Measurements from ENCODE around the gene KLRD1. TPM values are rescaled to one million over a fixed set of nuclear protein-coding genes. Genes with fewer than 3 reads are reported as not detected.

Gene KLRD1
- total RNA-seq, 6 experiments from 2014 or later: 0.68 to 2.3 (median 1.1) TPM

DNA sequence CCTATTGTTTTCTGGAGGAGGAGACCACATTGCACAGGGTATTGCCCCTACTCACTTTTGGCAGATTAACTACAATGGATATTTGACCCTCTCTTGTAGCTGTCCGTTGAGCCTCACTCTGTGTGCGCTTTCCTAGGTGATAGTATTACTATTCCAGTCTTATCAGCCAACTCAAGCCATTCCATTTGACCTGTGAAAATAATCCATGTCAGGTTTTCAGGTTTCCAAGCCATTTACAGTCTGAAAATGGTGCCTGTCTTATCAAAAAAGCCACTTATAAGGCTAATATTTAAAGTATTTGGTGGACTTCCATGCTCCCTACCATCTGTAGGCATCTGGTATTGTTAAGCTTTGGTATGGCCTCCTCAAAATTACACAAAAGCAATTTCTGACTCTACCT is 29.6 kb upstream of the KLRD1 start:
- intact Hi-C loops (cut with DNase I): no loop called here
- Histone ChIP-seq H3K27ac (no peak overlapping the region), H3K9me3 (no peaks in the 10 kb centered on the region), H3K27me3 (no peaks in the 10 kb centered on the region), H3K36me3 (no peaks in the 10 kb centered on the region), H3K4me1 (no peaks in the 10 kb centered on the region), H3K4me3 (no peak overlapping the region)
- DNase-seq: no peak
- no peak for ATAC-seq
- TF ChIP-seq POLR2A (IDR thresholded peaks at IDR 0.05): no peak
- TF ChIP-seq, protein P1, sequence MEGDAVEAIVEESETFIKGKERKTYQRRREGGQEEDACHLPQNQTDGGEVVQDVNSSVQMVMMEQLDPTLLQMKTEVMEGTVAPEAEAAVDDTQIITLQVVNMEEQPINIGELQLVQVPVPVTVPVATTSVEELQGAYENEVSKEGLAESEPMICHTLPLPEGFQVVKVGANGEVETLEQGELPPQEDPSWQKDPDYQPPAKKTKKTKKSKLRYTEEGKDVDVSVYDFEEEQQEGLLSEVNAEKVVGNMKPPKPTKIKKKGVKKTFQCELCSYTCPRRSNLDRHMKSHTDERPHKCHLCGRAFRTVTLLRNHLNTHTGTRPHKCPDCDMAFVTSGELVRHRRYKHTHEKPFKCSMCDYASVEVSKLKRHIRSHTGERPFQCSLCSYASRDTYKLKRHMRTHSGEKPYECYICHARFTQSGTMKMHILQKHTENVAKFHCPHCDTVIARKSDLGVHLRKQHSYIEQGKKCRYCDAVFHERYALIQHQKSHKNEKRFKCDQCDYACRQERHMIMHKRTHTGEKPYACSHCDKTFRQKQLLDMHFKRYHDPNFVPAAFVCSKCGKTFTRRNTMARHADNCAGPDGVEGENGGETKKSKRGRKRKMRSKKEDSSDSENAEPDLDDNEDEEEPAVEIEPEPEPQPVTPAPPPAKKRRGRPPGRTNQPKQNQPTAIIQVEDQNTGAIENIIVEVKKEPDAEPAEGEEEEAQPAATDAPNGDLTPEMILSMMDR (IDR thresholded peaks at IDR 0.05): no peak
- 83% methylated on average over 2 of the region's 2 CpGs for WGBS (ENCODE audit: insufficient coverage, low coverage, low lambda C conversion rate, missing lambda C conversion rate)

DNA sequence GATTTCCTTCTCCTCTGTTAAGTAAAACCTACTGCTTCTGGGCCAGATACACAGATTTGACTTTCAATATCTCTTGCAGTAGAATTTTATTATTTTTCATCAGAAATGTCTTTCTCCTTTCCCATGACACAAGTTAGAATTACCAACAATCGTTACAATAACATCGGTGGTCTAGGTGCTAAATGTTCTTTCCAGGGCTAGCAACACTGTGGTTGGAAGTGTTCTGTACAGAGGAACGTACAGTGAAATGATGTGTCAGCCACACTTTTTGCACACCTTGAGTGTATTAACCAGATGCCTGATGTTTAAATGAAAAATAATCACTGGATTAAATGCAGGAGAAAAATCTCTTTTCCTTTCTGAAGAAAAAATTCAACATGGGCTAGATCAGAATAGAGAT is 27.7 kb upstream of the KLRD1 start:
- H3K4me3 ChIP-seq: no peak overlapping the region
- intact Hi-C loops (cut with DNase I): no loop called here
- DNase-seq (no peak), ATAC-seq (no peak)
- H3K4me1 ChIP-seq: no peaks in the 10 kb centered on the region
- no peaks in the 10 kb centered on the region for H3K36me3 ChIP-seq
- WGBS (ENCODE audit: insufficient coverage, low coverage, low lambda C conversion rate, missing lambda C conversion rate): 79% methylated on average over 3 of the region's 3 CpGs
- H3K9me3 ChIP-seq: no peaks in the 10 kb centered on the region
- no peaks in the 10 kb centered on the region for H3K27me3 ChIP-seq
- TF ChIP-seq POLR2A (IDR thresholded peaks at IDR 0.05): no peak
- TF ChIP-seq, protein P1 (IDR thresholded peaks at IDR 0.05): no peak
- H3K27ac ChIP-seq: no peak overlapping the region

DNA sequence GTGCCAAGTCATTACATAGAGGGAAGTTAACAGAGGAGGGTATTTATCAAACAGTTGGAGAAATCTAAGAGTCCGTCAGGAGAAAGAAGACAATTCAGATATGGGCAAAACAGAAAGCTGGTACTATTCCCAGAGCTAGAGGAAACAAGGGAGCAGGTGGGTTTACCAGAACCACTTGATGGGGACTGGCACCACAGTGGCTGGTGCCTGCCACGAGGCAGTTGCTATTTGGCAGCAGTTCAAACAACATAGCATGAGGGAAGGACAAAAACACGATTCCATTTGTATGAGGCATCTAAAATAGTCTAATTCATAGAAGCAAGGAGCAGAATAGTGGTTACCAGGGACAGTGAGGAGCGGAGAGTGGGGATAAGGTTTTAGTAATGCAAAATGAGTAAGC is 24.6 kb upstream of the KLRD1 start:
- H3K27ac ChIP-seq: no peak overlapping the region
- intact Hi-C loops (cut with DNase I): no loop called here
- TF ChIP-seq POLR2A (IDR thresholded peaks at IDR 0.05): no peak
- TF ChIP-seq, protein P1 (IDR thresholded peaks at IDR 0.05): no peak
- ATAC-seq (no peak), DNase-seq (no peak)
- no peaks in the 10 kb centered on the region for H3K27me3 ChIP-seq
- H3K36me3 ChIP-seq: no peaks in the 10 kb centered on the region
- no peak overlapping the region for H3K4me3 ChIP-seq
- no peaks in the 10 kb centered on the region for H3K4me1 ChIP-seq
- WGBS (ENCODE audit: insufficient coverage, low coverage, low lambda C conversion rate, missing lambda C conversion rate): 38% methylated on average over 4 of the region's 4 CpGs
- no peaks in the 10 kb centered on the region for H3K9me3 ChIP-seq

DNA sequence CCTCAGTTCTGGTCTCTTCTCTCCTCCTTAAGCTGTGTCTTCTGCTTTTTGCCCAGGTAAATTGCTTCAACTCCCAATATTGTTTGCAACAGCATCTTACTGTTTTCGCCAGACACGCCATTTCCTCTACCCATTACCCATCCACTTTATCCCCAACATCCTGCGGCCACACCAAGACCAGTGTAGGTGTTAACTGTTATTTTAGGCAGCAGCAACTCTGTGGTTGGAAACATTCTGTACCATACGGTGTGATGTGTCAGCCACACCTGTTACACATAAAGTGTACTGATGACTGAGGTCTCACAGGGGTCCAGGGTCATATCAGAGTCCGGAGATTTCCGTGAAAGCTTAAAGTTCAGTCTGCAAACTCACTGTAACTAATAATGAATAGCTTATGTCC is 21.8 kb upstream of the KLRD1 start:
- DNase-seq (no peak), ATAC-seq (peak in 3 of 4 donors; percentile 18 to 54 (median 40))
- no peak overlapping the region for H3K4me3 ChIP-seq
- no peaks in the 10 kb centered on the region for H3K4me1 ChIP-seq
- H3K36me3 ChIP-seq: no peaks in the 10 kb centered on the region
- 64% methylated on average over 6 of the region's 6 CpGs for WGBS (ENCODE audit: insufficient coverage, low coverage, low lambda C conversion rate, missing lambda C conversion rate)
- H3K27me3 ChIP-seq: no peaks in the 10 kb centered on the region
- TF ChIP-seq POLR2A (IDR thresholded peaks at IDR 0.05): no peak
- TF ChIP-seq, protein P1 (IDR thresholded peaks at IDR 0.05): no peak
- intact Hi-C loops (cut with DNase I): no loop called here
- H3K9me3 ChIP-seq: no peaks in the 10 kb centered on the region
- no peak overlapping the region for H3K27ac ChIP-seq

All from right lobe of liver (tissue), 6 donors.